HG03457 (cell line): ENCODE data around the gene ZC2HC1C.

Experiments used
- ATAC-seq: cut with Tn5 transposase; IDR thresholded peaks from one replicate; pipeline ENCODE4 v1.9.1; 2021; ENCODE audit warnings: moderate number of reproducible peaks; ENCODE audit not compliant: unreplicated experiment

ZC2HC1C gene

GRCh38 chr14:75069121-75069810, at the start of gene ZC2HC1C:
TSS of gene ZC2HC1C (plus strand) at chr14:75069641. CDS start at chr14:75070574, 933 bp downstream.
- peak; percentile 48 for ATAC-seq

DNA sequence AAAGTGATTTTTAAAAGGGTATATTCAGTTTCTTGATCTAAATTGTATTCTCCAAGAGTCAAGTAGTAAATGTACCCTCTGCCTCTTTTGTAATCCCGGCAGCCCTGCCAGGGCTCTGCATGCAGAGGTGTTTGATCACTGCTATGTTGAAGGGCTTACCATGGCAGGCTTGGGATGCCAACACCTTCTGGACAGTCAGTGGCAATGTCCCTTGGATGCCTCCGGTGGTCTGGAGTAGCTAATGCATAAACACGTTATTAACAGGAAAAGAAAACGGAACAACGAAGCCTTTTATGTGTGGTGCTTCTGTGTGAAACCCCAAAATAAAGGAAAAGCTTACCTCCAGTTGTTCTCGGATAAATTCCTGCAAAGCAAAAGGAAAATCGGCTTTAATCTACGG, 46.8 kb upstream of the ZC2HC1C start:
- no peak for ATAC-seq

DNA sequence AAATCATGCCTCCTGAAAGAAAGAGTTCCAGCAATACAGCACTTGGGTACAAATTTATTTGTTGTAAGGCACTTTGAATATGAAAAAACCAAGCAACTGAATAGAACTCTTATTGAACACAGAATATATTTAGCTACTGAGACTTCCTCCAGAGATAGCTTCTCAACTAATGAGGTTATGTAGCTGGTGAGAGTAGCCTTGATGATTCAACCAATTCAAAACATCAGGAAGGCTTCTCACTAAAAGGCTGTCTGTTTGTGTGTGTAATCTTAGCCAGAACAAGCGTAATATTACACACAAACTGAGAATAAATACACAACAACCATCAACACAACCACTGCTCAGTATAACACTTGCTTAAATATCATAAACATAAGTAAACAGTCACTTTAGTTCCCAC, 46.3 kb upstream of the ZC2HC1C start:
- no peak for ATAC-seq

DNA sequence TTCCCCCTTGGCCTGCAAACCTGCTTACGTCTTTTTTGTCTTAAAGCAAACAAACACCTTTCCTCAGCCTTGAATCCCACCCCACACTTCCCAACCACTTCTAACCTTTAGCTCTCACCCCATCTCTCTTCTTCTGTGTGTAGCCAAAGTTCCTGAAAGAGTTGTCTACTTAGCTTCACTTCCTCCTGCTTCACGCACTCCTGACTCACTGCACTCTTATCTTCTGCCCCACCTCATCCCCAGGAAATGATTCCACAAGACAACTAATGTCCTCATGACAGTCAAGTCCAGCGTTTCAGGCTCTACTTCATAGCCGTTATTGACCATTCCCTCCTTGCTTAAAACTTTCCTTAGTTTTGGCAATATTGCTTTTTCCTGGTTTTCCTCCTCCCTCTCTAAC, 44.4 kb upstream of the ZC2HC1C start:
- ATAC-seq, result no peak

DNA sequence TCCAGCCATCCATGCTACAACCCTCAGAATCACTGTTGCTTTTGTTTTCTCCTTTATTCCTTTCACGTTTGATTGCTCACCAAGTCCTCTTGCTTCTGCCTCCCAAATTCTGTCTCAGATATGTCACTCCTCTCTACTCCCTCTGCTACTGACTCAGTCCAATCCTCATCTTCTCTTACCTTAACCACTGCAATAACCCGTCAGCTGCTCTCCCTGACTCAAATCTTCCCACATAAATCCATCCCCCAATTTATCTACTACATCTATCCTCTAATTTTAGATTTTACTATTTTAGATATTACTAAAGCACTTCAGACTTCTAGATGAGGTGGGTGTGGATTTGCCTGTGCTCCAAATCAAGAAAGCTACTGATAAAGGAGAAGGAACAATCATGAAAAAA, 43.6 kb upstream of the ZC2HC1C start:
- ATAC-seq, result no peak

- ATAC-seq, result no peak
These were observed 39.3 kb upstream of the ZC2HC1C start for GRCh38 chr14:75030147-75030546.

DNA sequence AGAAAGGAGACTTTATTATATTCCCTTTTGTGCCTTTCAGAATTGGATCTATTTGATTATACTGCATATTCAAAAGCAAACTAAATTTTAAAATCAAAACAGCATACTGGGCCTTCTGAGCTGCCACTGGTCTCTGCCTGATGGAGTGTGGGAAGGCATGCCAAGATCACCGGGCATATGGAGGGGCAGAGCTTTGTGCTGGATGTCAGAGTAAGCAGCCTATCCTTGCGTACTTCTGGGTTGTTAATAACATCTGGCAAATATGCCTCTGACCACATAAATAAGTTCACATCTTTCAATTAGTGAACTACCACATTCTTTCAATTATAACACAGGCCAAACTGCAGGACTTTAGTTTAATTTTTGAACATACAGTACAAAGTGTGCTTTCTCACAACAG, 36.5 kb upstream of the ZC2HC1C start:
- ATAC-seq, result no peak

GRCh38 chr14:75040507-75040906, 28.9 kb upstream of the ZC2HC1C start:
- no peak for ATAC-seq

DNA sequence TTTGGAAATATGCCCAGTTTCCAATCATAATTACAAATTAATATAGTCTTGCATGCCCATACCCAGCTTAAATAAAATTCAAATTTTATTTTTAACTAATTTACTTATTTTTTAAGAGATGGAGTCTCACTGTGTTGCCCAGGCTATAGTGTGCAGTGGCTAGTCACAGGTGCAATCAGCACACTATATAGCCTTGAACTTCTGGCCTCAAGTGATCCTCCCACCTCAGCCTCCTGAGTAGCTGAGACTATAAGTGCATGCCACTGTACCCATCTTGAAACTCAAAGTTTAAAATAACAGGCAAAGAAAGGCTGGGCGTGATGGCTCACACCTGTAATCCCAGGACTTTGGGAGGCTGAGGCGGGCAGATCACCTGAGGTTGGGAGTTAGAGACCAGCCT, 28.5 kb upstream of the ZC2HC1C start:
- no peak for ATAC-seq

DNA sequence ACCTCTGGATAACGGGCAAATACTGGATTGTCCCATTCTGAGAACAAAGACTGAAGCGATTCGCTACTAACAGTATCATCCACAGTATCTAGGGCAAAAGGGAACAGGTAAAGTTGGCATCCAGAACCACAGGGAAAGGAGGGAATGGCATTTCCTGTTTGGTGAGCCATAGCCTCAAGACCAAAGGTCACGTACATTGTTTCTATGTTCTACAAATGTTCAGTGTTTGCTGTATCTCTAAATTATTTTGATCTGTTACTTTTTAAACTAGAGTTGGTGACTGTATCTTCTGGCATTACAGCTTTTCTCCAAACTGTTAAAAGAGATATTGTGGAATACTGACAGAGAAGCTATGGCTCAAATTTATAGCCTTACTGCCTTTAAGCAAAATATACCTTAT, 27.8 kb upstream of the ZC2HC1C start:
- ATAC-seq, result no peak

DNA sequence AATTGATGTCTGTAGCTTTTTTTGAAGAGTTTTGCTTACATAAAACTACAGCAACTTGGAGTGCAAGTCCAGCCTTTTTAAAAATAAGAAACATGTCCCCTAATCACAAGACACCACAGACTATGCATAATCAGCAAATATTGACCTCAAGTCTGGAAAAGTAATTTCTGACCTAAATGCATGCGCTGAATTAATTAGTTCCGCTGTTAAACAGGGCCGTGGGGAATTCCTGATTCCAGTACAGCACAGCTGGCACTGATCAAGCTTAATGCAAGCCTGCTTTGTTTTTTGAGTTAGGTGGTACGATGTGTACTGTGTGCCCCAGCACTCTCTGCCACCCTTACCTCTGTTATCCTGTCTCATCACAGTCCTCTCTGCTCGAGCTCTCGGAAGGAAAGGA, 27.4 kb upstream of the ZC2HC1C start:
- ATAC-seq, result no peak

DNA sequence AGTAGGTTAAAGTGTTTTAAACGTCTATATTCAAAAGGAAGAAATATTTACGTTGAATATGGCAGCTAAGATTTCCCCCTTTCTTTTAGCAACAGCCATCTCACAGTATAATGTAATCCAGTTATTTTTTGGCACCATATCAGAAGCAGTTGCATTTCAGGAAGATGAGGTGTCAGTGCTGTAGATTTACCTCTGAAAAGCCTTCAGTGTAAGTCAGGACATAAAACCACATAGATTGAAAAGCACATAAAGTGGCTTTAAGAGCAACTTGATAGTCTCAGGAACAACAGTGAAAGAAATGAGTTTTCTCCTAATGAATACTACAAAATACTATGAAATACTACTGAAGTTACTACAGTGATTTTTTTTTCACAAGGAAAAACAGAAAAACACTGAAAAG, 25.1 kb upstream of the ZC2HC1C start:
- no peak for ATAC-seq

DNA sequence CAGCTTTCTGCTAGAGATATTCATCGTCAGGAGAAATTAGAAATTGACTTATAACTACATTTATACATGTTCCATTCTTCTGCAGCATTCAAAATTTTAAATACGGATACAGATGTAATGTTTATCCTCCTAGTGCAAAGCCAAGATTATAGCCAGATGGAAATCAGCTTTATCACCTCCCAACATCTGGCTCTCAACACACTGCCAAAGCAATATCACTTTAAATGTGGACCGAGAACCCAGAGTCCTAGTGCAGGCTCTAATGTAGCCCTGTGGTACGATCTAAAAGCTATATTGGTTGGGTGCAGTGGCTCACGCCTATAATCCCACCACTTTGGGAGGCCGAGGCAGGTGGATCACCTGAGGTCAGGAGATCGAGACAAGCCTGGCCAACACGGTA, 24.7 kb upstream of the ZC2HC1C start:
- ATAC-seq, result no peak

DNA sequence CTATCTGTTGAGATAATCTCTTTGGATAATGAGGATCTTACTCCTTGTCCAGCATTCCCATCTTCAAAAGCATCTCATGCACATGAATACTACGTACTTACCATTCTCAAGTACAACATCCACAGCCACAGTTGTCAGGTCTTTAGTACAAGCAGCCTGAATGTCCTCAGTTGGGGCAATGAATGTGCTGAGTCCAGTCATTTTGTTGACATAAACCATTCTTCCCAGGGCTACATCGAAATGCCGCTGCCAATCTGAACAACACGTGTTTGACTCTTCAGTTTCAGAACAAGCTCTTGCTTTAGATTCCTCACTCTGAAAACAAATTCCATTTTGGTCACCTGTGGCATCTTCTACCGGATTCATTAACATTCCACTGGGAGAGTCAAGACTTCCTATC, 23.2 kb upstream of the ZC2HC1C start:
- no peak for ATAC-seq

- ATAC-seq, result no peak
These were observed 22.5 kb upstream of the ZC2HC1C start for GRCh38 chr14:75046899-75047298.

DNA sequence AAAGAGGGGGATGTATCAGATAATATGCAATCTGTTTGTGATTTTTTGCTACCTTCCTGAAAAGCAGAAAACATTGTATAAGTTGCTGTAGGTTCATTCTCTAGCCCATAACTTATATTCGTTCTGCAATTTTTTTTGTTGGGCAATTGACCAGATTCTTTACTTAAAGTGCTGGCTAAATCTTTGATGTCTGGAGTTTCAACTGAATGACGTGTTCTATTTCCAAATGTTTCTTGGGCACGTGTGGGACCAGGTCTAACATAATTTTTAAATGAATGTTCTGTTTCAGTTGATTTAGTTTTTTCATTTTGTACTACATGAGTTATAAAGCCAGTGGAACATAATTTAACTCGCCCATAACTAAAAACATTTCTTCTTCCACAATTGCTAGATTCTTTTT, 21.9 kb upstream of the ZC2HC1C start:
- ATAC-seq, result no peak

DNA sequence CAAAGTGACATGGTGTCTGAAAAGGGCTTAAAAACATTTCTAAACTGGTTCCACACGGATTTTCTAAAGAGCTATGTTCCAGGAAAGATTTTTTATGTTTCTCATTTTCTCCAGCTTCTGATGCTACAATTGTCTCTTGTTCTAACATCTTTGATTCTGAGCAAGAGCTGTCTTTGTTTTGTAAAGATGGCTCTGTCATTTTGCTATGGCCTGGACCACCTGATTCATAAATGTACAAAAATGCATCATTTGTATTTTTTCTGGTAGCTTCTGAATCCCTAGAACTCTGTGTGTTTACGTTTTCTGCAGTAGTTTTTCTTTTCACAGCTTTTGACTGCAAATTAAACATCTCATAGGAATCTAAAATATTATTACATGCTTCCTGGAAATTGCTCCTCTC, 21.3 kb upstream of the ZC2HC1C start:
- no peak for ATAC-seq

GRCh38 chr14:75049136-75049535, 20.3 kb upstream of the ZC2HC1C start:
- ATAC-seq, result no peak

- no peak for ATAC-seq
These were observed 19.7 kb upstream of the ZC2HC1C start for GRCh38 chr14:75049731-75050201.

DNA sequence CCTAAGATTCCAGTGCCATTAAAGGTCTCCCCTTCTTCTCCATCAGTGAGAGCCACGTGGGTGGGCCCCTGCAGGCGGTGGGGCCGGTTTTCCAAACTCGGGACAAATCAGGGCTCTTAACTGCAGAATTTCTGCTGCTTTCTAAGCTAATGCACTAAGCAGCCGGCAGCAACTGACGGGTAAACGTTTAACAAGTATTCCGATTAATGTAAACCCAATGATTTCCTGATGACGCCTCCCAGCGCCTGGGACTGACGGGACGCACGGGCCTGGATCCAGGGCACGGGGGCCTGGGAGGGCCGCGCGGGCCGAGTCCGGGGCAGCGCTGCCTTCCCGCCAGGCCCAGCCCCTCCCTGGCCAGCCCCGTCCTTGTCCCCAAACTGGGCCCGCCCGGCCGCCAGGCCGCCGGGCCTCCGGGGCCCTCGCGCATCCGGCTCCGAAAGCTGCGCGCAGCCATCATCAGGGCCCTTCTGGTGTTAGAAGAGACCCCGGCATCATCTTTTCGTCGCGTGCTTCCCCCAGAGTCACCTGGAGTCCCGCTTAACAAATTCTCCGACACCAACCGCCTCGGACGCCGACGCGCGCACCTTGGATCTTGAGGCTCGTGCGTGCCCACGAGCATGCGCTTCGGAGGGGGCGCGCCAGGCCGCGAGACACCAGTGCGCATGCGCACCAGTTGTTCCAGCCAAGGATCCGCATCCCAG, 18.4 kb upstream of the ZC2HC1C start, which contains the start of gene MLH3:
Gene MLH3 (minus strand): TSS at position 616 of the 704 bp plus-strand sequence. CDS start 1,812 bp downstream, outside the sequence.
- ATAC-seq, result peak; percentile 55

DNA sequence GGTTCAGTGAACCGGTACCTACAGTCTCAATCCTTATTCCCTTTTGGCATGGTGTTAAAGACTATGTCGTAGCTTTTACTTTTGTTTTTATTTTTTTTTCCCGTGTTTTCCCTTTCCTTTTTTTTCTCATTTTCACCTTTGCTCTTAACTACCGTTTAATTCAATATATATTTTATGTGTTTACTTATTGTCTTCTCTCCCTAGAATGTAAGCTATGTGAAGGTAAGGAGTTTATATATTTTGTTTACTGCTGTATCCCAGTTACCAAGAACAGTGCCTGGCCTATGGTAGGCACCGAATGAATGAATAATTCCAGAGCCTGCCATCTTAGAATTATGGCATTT, 17.9 kb upstream of the ZC2HC1C start:
- no peak for ATAC-seq
